ENCODE results near the gene MPZL1. TPM values are rescaled to one million over a fixed set of nuclear protein-coding genes. Genes with fewer than 3 reads are reported as not detected.

The MPZL1 gene
- total and polyA plus RNA-seq, 7 donors, result 5.2 to 22.4 (median 14.1) TPM

GRCh38 chr1:167808690-167809089 is 86.9 kb downstream of the MPZL1 start:
- no peaks in the 10 kb centered on the region for H3K4me1 ChIP-seq
- intact Hi-C loops (cut with DNase I), result loop anchor here (10.0 kb wide), 2 partner anchors 204 to 214 kb away; no protein-coding TSS in a partner anchor
- peaks cover 6% of the 10 kb centered on the region for H3K9me3 ChIP-seq
- ATAC-seq (no peak), DNase-seq (no peak)
- no peaks in the 10 kb centered on the region for H3K27me3 ChIP-seq (ENCODE audit: insufficient read depth in 3 of 3, low read length in 2 of 3)
- no peak for TF ChIP-seq CTCF (IDR thresholded peaks at IDR 0.05)
- no peaks in the 10 kb centered on the region for H3K36me3 ChIP-seq (ENCODE audit: insufficient read depth in 1 of 2, low read depth in 1 of 2)
- H3K27ac ChIP-seq, result no peak overlapping the region
- WGBS, 3 donors, result 54 to 65% (median 64%) methylated on average over 3 of the region's 3 CpGs
- no peak overlapping the region for H3K4me3 ChIP-seq

- no peak overlapping the region for H3K4me3 ChIP-seq
- ATAC-seq (no peak), DNase-seq (no peak)
- peaks cover 12% of the 10 kb centered on the region for H3K9me3 ChIP-seq
- TF ChIP-seq CTCF (IDR thresholded peaks at IDR 0.05), result no peak
- intact Hi-C loops (cut with DNase I), result no loop called here
- H3K27me3 ChIP-seq (ENCODE audit: insufficient read depth in 3 of 3, low read length in 2 of 3), result no peaks in the 10 kb centered on the region
- no peak overlapping the region for H3K27ac ChIP-seq
- no peaks in the 10 kb centered on the region for H3K36me3 ChIP-seq (ENCODE audit: insufficient read depth in 1 of 2, low read depth in 1 of 2)
- no peaks in the 10 kb centered on the region for H3K4me1 ChIP-seq
Measured at GRCh38 chr1:167812972-167813371, 91.2 kb downstream of the MPZL1 start.

GRCh38 chr1:167815650-167816049 is 93.9 kb downstream of the MPZL1 start:
- Histone ChIP-seq H3K4me3 (no peak overlapping the region), H3K4me1 (peaks cover 9% of the 10 kb centered on the region), H3K27ac (no peak overlapping the region), H3K27me3 (ENCODE audit: insufficient read depth in 3 of 3, low read length in 2 of 3) (no peaks in the 10 kb centered on the region), H3K36me3 (ENCODE audit: insufficient read depth in 1 of 2, low read depth in 1 of 2) (no peaks in the 10 kb centered on the region), H3K9me3 (peaks cover 12% of the 10 kb centered on the region)
- no peak for TF ChIP-seq CTCF (IDR thresholded peaks at IDR 0.05)
- no peak for ATAC-seq
- intact Hi-C loops (cut with DNase I), result no loop called here
- 80 to 88% (median 86%) methylated on average over 1 of the region's 1 CpG for WGBS, 3 donors
- DNase-seq, result no peak

GRCh38 chr1:167819849-167820683 is 98.3 kb downstream of the MPZL1 start:
- intact Hi-C loops (cut with DNase I), result loop anchor here in 1 of 2 donors (5.0 kb wide), 1 partner anchor 107 kb away; no protein-coding TSS in a partner anchor

More at GRCh38 chr1:167819849-167820683, 98.3 kb downstream of the MPZL1 start:
- DNase-seq (peak; percentile 90 to 94), ATAC-seq (peak; percentile 98 to 99 (median 99))
- Histone ChIP-seq H3K4me3 (peak overlapping the region; percentile 40), H3K4me1 (peaks cover 10% of the 10 kb centered on the region), H3K36me3 (ENCODE audit: insufficient read depth in 1 of 2, low read depth in 1 of 2) (no peaks in the 10 kb centered on the region), H3K27me3 (ENCODE audit: insufficient read depth in 3 of 3, low read length in 2 of 3) (no peaks in the 10 kb centered on the region), H3K27ac (peak overlapping the region; percentile 84), H3K9me3 (peaks cover 5% of the 10 kb centered on the region)
- TF ChIP-seq CTCF (IDR thresholded peaks at IDR 0.05), result no peak
- 10% methylated on average over 35 of the region's 35 CpGs for WGBS, 3 donors
